Measurements from ENCODE around the gene SYTL2. TPM values are rescaled to one million over a fixed set of nuclear protein-coding genes. Genes with fewer than 3 reads are reported as not detected.

The SYTL2 gene
- total and polyA plus RNA-seq, 2 experiments from 2014 or later = 3.4 to 7.2 TPM

- ATAC-seq = no peak
- no peak overlapping the region; the same call in 1 of the 2 replicates for H3K4me3 ChIP-seq
- peaks cover 28% of the 10 kb centered on the region for H3K4me1 ChIP-seq (ENCODE audit: insufficient read depth)
- no peaks in the 10 kb centered on the region for H4K20me1 ChIP-seq (replicated peaks; ENCODE audit: insufficient read depth)
- DNase-seq (ENCODE audit: low spot score) = no peak
- H3F3A ChIP-seq (replicated peaks; ENCODE audit: low read depth) = no peaks in the 10 kb centered on the region
- Mint-ChIP-seq H3K4me3 (no peak overlapping the region; the same call in 2 of the 3 replicates), H3K27me3 (ENCODE audit: insufficient read depth, low read depth, poor library complexity) (peaks cover 4% of the 10 kb centered on the region), H3K4me1 (peaks cover 34% of the 10 kb centered on the region), H3K36me3 (ENCODE audit: low read depth) (no peaks in the 10 kb centered on the region), H3K9me3 (no peaks in the 10 kb centered on the region), H3K27ac (no peak overlapping the region)
- H3K27me3 ChIP-seq (ENCODE audit: insufficient read depth) = no peaks in the 10 kb centered on the region
- H3K36me3 ChIP-seq (ENCODE audit: insufficient read depth) = no peaks in the 10 kb centered on the region
- TF ChIP-seq REST (IDR thresholded peaks at IDR 0.05; ENCODE audit: unreplicated experiment) (no peak), ZNF114 (CRISPR knock-in tag; IDR thresholded peaks at IDR 0.05) (no peak), ZNF331 (CRISPR knock-in tag; IDR thresholded peaks at IDR 0.05; ENCODE audit: low read depth) (no peak), JUNB (IDR thresholded peaks at IDR 0.05; ENCODE audit: unreplicated experiment) (no peak)
- H3K27ac ChIP-seq (ENCODE audit: low read depth) = no peak overlapping the region
- H2AFZ ChIP-seq = peak overlapping the region; percentile 38; the same call in 1 of the 2 replicates
- H3K9me2 ChIP-seq (ENCODE audit: insufficient read depth) = no peaks in the 10 kb centered on the region; the same call in 1 of the 2 replicates
- no peaks in the 10 kb centered on the region for H3K79me2 ChIP-seq (replicated peaks; ENCODE audit: insufficient read depth)
- peak overlapping the region; percentile 39 for H3K4me2 ChIP-seq
Measured at GRCh38 chr11:85749884-85750283, 61.1 kb downstream of the SYTL2 start.

- Histone ChIP-seq H3K4me3 (peak overlapping the region; percentile 13; the same call in 1 of the 2 replicates), H2AFZ (no peak overlapping the region), H3K4me1 (ENCODE audit: insufficient read depth) (peaks cover 28% of the 10 kb centered on the region), H3K27ac (ENCODE audit: low read depth) (peak overlapping the region; percentile 6; the same call in 1 of the 2 replicates), H3K27me3 (ENCODE audit: insufficient read depth) (no peaks in the 10 kb centered on the region), H3K9me2 (ENCODE audit: insufficient read depth) (no peaks in the 10 kb centered on the region; the same call in 1 of the 2 replicates), H3K4me2 (peak overlapping the region; percentile 39), H3K36me3 (ENCODE audit: insufficient read depth) (no peaks in the 10 kb centered on the region), H3F3A (replicated peaks; ENCODE audit: low read depth) (no peaks in the 10 kb centered on the region), H3K79me2 (replicated peaks; ENCODE audit: insufficient read depth) (no peaks in the 10 kb centered on the region), H4K20me1 (replicated peaks; ENCODE audit: insufficient read depth) (no peaks in the 10 kb centered on the region)
- TF ChIP-seq STAT1 (IDR thresholded peaks at IDR 0.05; ENCODE audit: unreplicated experiment) (no peak), ZNF462 (CRISPR knock-in tag; IDR thresholded peaks at IDR 0.05) (no peak), NANOG (IDR thresholded peaks at IDR 0.05; ENCODE audit: borderline replicate concordance) (no peak), ZNF114 (CRISPR knock-in tag; IDR thresholded peaks at IDR 0.05) (no peak), EZH2phosphoT487 (IDR thresholded peaks at IDR 0.05; ENCODE audit: unreplicated experiment) (no peak), CTCF (conservative IDR thresholded peaks at IDR 0.05; ENCODE audit: low read depth in 2 of 2) (no peak), CREB1 (CRISPR knock-in tag; IDR thresholded peaks at IDR 0.05; ENCODE audit: low read depth) (no peak)
- Mint-ChIP-seq H3K4me3 (no peak overlapping the region), H3K9me3 (no peaks in the 10 kb centered on the region), H3K36me3 (ENCODE audit: low read depth) (no peaks in the 10 kb centered on the region), H3K27ac (no peak overlapping the region), H3K27me3 (ENCODE audit: insufficient read depth, low read depth, poor library complexity) (peaks cover 4% of the 10 kb centered on the region), H3K4me1 (peaks cover 34% of the 10 kb centered on the region)
- peak; percentile 84 for ATAC-seq
- peak; percentile 26 for DNase-seq (ENCODE audit: low spot score)
Measured at GRCh38 chr11:85749287-85749834, 61.6 kb downstream of the SYTL2 start.

All from GM23338 (cell line).